Mesendoderm (in vitro differentiated cells): ENCODE data around the gene TACC3.

Experiments used
- DNase-seq: peaks from one replicate; pipeline ENCODE4 v3.0.0; 2013
- H2AK5ac ChIP-seq: 2 replicates; pipeline ENCODE4 v1.6.1; 2013; ENCODE audit warnings: low read length, inconsistent platforms
- H2BK120ac ChIP-seq: 2 replicates; pipeline ENCODE4 v1.6.1; 2013; ENCODE audit warnings: low read depth, mild to moderate bottlenecking, low read length, moderate library complexity, mixed read lengths
- H2BK15ac ChIP-seq: replicated peaks from 2 replicates; pipeline ENCODE4 v1.6.1; 2013; ENCODE audit warnings: low read depth, mild to moderate bottlenecking, moderate library complexity
- H2BK5ac ChIP-seq: 2 replicates; pipeline ENCODE4 v1.6.1; 2013; ENCODE audit warnings: low read length, inconsistent platforms
- H3K18ac ChIP-seq: 2 replicates; pipeline ENCODE4 v1.6.1; 2013; ENCODE audit warnings: mild to moderate bottlenecking, low read length, mixed read lengths
- H3K23ac ChIP-seq: one replicate; pipeline ENCODE4 v1.6.1; 2013; ENCODE audit warnings: low read length
- H3K27ac ChIP-seq: 2 replicates; pipeline ENCODE4 v1.5.1; 2013; ENCODE audit warnings: low read depth, mild to moderate bottlenecking, inconsistent platforms, low read length, moderate library complexity
- H3K27me3 ChIP-seq: 2 replicates; pipeline ENCODE4 v1.6.1; 2013; ENCODE audit warnings: low read length, control low read depth, mild to moderate bottlenecking, inconsistent platforms; ENCODE audit not compliant: insufficient read depth, poor library complexity
- H3K36me3 ChIP-seq: 2 replicates; pipeline ENCODE4 v1.6.1; 2013; ENCODE audit warnings: low read length, inconsistent platforms; ENCODE audit not compliant: control insufficient read depth, insufficient read depth
- H3K4ac ChIP-seq: one replicate; pipeline ENCODE4 v1.6.1; 2013; ENCODE audit warnings: low read depth, mild to moderate bottlenecking, low read length, moderate library complexity
- H3K4me1 ChIP-seq: 2 replicates; pipeline ENCODE4 v1.6.1; 2013; ENCODE audit warnings: low read depth, low read length, inconsistent platforms; ENCODE audit not compliant: control insufficient read depth
- H3K4me2 ChIP-seq: 2 replicates; pipeline ENCODE4 v1.6.1; 2013; ENCODE audit warnings: low read length
- H3K4me3 ChIP-seq: 2 replicates; pipeline ENCODE4 v1.5.1; 2013; ENCODE audit warnings: mild to moderate bottlenecking, low read length
- H3K56ac ChIP-seq: one replicate; pipeline ENCODE4 v1.6.1; 2013; ENCODE audit warnings: low read length
- H3K79me1 ChIP-seq: 2 replicates; pipeline ENCODE4 v1.6.1; 2013; ENCODE audit warnings: low read length, inconsistent platforms
- H3K79me2 ChIP-seq: 2 replicates; pipeline ENCODE4 v1.6.1; 2013; ENCODE audit warnings: mild to moderate bottlenecking, low read length; ENCODE audit not compliant: control insufficient read depth, insufficient read depth
- H3K9ac ChIP-seq: 2 replicates; pipeline ENCODE4 v1.6.1; 2013; ENCODE audit warnings: low read length, inconsistent platforms
- H4K5ac ChIP-seq: one replicate; pipeline ENCODE4 v1.6.1; 2013; ENCODE audit warnings: low read length
- H4K8ac ChIP-seq: one replicate; pipeline ENCODE4 v1.6.1; 2013; ENCODE audit warnings: low read depth, mild to moderate bottlenecking, control low read depth, low read length, moderate library complexity
- WGBS: extraction: QIAGEN DNeasy Blood & Tissue Kit; methylation state at CpG from one replicate; pipeline ENCODE4 v1.1.7; 2013; ENCODE audit warnings: low lambda C conversion rate, missing lambda C conversion rate; ENCODE audit not compliant: insufficient coverage; ENCODE audit errors: extremely low coverage; 5-methylcytosine and 5-hydroxymethylcytosine counted together

Gene TACC3

GRCh38 chr4:1777822-1778641 is 56.7 kb downstream of the TACC3 start:
- Histone ChIP-seq H2BK120ac (no peak overlapping the region), H3K56ac (peak overlapping the region; percentile 65), H3K36me3 (no peaks in the 10 kb centered on the region), H4K8ac (no peak overlapping the region), H2AK5ac (no peak overlapping the region), H4K5ac (no peak overlapping the region), H2BK15ac (no peak overlapping the region), H3K79me2 (no peaks in the 10 kb centered on the region), H3K23ac (no peak overlapping the region), H2BK5ac (no peak overlapping the region), H3K79me1 (no peaks in the 10 kb centered on the region), H3K9ac (no peak overlapping the region), H3K4me1 (peaks cover 3% of the 10 kb centered on the region), H3K27ac (no peak overlapping the region), H3K4me3 (no peak overlapping the region), H3K18ac (no peak overlapping the region), H3K27me3 (no peaks in the 10 kb centered on the region), H3K4ac (no peak overlapping the region), H3K4me2 (no peak overlapping the region)
- DNase-seq, result peak; percentile 94
- WGBS, result no CpG with 5 or more reads among the region's 27 CpGs

- Histone ChIP-seq H3K4me3 (no peak overlapping the region), H3K79me2 (no peaks in the 10 kb centered on the region), H3K27ac (no peak overlapping the region), H3K9ac (no peak overlapping the region), H2BK15ac (no peak overlapping the region), H4K5ac (no peak overlapping the region), H3K36me3 (no peaks in the 10 kb centered on the region), H2AK5ac (peak overlapping the region; percentile 92), H3K23ac (no peak overlapping the region), H2BK120ac (no peak overlapping the region), H3K4ac (no peak overlapping the region), H3K4me2 (no peak overlapping the region), H3K79me1 (no peaks in the 10 kb centered on the region), H3K18ac (no peak overlapping the region), H3K27me3 (no peaks in the 10 kb centered on the region), H2BK5ac (no peak overlapping the region), H4K8ac (no peak overlapping the region), H3K56ac (peak overlapping the region; percentile 65), H3K4me1 (peaks cover 3% of the 10 kb centered on the region)
- no peak for DNase-seq
- WGBS, result no CpG with 5 or more reads among the region's 18 CpGs
These were observed 57.5 kb downstream of the TACC3 start for GRCh38 chr4:1778642-1779392.

GRCh38 chr4:1779588-1780382 is 58.5 kb downstream of the TACC3 start:
- no peaks in the 10 kb centered on the region for H3K27me3 ChIP-seq
- H3K4me1 ChIP-seq, result peaks cover 3% of the 10 kb centered on the region
- H2BK15ac ChIP-seq, result no peak overlapping the region
- no peaks in the 10 kb centered on the region for H3K79me2 ChIP-seq
- H2AK5ac ChIP-seq, result no peak overlapping the region
- no peak for DNase-seq
- H3K56ac ChIP-seq, result peak overlapping the region; percentile 7
- H3K18ac ChIP-seq, result no peak overlapping the region
- no peak overlapping the region for H4K5ac ChIP-seq
- no peak overlapping the region for H2BK120ac ChIP-seq
- WGBS, result no CpG with 5 or more reads among the region's 18 CpGs
- H3K9ac ChIP-seq, result no peak overlapping the region
- no peak overlapping the region for H3K4me3 ChIP-seq
- no peak overlapping the region for H3K27ac ChIP-seq
- no peak overlapping the region for H3K4ac ChIP-seq
- no peak overlapping the region for H3K4me2 ChIP-seq
- no peaks in the 10 kb centered on the region for H3K36me3 ChIP-seq
- no peaks in the 10 kb centered on the region for H3K79me1 ChIP-seq
- H4K8ac ChIP-seq, result no peak overlapping the region
- no peak overlapping the region for H2BK5ac ChIP-seq
- H3K23ac ChIP-seq, result no peak overlapping the region

GRCh38 chr4:1780435-1780834 is 59.1 kb downstream of the TACC3 start:
- Histone ChIP-seq H4K5ac (no peak overlapping the region), H3K27me3 (no peaks in the 10 kb centered on the region), H3K36me3 (no peaks in the 10 kb centered on the region), H2BK120ac (no peak overlapping the region), H3K23ac (no peak overlapping the region), H2BK15ac (no peak overlapping the region), H3K4me1 (peaks cover 3% of the 10 kb centered on the region), H3K9ac (no peak overlapping the region), H3K4me3 (no peak overlapping the region), H2BK5ac (no peak overlapping the region), H3K4ac (no peak overlapping the region), H3K18ac (no peak overlapping the region), H3K4me2 (no peak overlapping the region), H3K79me2 (no peaks in the 10 kb centered on the region), H4K8ac (no peak overlapping the region), H2AK5ac (no peak overlapping the region), H3K27ac (no peak overlapping the region), H3K79me1 (no peaks in the 10 kb centered on the region), H3K56ac (peak overlapping the region; percentile 7)
- no peak for DNase-seq
- WGBS, result no CpG with 5 or more reads among the region's 14 CpGs

- no peak overlapping the region for H3K18ac ChIP-seq
- H3K4me1 ChIP-seq, result no peaks in the 10 kb centered on the region
- no peak overlapping the region for H3K9ac ChIP-seq
- H3K23ac ChIP-seq, result no peak overlapping the region
- DNase-seq, result no peak
- no peak overlapping the region for H2AK5ac ChIP-seq
- no peak overlapping the region for H3K56ac ChIP-seq
- H3K4ac ChIP-seq, result no peak overlapping the region
- no CpG with 5 or more reads among the region's 10 CpGs for WGBS
- H4K5ac ChIP-seq, result no peak overlapping the region
- no peaks in the 10 kb centered on the region for H3K27me3 ChIP-seq
- H3K27ac ChIP-seq, result no peak overlapping the region
- no peak overlapping the region for H2BK5ac ChIP-seq
- no peak overlapping the region for H3K4me3 ChIP-seq
- H3K36me3 ChIP-seq, result no peaks in the 10 kb centered on the region
- no peak overlapping the region for H2BK120ac ChIP-seq
- no peaks in the 10 kb centered on the region for H3K79me1 ChIP-seq
- no peak overlapping the region for H4K8ac ChIP-seq
- no peak overlapping the region for H3K4me2 ChIP-seq
- H2BK15ac ChIP-seq, result no peak overlapping the region
- no peaks in the 10 kb centered on the region for H3K79me2 ChIP-seq
These were observed 61.7 kb downstream of the TACC3 start for GRCh38 chr4:1783015-1783414.
